BE2C (cell line): ENCODE data around the gene ATAD3C.

ENCODE experiments used
- DNase-seq: peaks from one replicate; pipeline ENCODE4 v3.0.0-alpha.2; 2020
- H3K27me3 ChIP-seq: fragments of 250-450 bp; sonication (Bioruptor Pico); 2 replicates; pipeline ENCODE4 v1.5.1; 2020; ENCODE audit warnings: mild to moderate bottlenecking
- H3K36me3 ChIP-seq: fragments of 250-450 bp; sonication (Bioruptor Pico); 2 replicates; pipeline ENCODE4 v1.5.1; 2020; ENCODE audit warnings: mild to moderate bottlenecking
- H3K4me1 ChIP-seq: fragments of 250-450 bp; sonication (Bioruptor Pico); 2 replicates; pipeline ENCODE4 v1.5.1; 2020
- H3K4me3 ChIP-seq: 2 replicates; pipeline ENCODE4 v1.5.1; 2011; ENCODE audit warnings: low read depth, low read length
- H3K9me3 ChIP-seq: fragments of 250-450 bp; sonication (Bioruptor Pico); 2 replicates; pipeline ENCODE4 v1.5.1; 2020
- TF ChIP-seq, protein P1 (sequence below): IDR thresholded peaks from 2 replicates; pipeline ENCODE4 v1.5.1; 2012; ENCODE audit warnings: mild to moderate bottlenecking, low read depth, low read length

Gene ATAD3C

DNA sequence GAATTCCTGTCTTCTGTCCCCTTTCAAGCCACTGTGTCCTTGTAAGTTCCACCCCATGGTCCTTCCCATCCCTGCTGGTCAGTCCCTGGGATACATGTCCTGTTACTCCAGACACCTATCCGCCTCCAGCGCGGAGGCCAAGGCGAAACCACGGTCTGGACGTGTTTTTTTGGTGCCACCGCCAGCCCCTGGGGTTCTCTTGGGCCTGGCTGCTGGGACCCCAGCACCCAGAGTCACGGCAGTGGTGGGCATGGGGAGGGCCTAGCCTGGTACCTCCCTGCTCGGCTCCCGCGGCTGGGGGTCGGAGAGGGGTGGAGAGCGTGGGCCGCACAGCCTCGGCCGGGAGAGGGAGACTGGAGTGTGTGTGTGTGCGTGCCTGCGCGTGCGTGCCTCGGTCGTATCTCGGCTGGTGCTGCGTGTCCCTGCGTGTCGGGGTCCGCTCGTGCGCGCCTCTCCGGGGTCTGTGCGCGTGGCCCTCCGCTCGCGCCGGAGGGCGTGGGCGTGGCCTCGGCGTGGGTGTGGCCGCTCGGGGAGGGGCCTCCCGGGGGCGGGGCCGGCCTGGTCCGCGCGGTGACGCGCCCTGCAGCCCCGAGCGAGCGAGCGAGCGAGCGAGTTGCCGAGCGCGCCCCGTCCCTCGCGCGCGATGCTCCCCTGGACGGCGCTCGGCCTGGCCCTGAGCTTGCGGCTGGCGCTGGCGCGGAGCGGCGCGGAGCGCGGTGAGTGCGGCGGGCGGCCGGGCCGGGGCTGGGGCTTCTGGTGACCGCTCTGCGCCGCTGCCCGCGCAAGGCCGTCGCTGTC is 14.2 kb upstream of the ATAD3C start, which contains the start of gene VWA1:
VWA1 (plus strand) TSS at position 585 of the 798 bp plus-strand sequence; CDS start at position 644, 59 bp downstream.
- Histone ChIP-seq H3K4me3 (peak within 1 kb of the TSS; percentile 58), H3K4me1 (peaks cover 46% of the 10 kb centered on the region), H3K27me3 (no peaks in the 10 kb centered on the region), H3K36me3 (no peaks in the 10 kb centered on the region), H3K9me3 (no peaks in the 10 kb centered on the region)
- TF ChIP-seq, protein P1, sequence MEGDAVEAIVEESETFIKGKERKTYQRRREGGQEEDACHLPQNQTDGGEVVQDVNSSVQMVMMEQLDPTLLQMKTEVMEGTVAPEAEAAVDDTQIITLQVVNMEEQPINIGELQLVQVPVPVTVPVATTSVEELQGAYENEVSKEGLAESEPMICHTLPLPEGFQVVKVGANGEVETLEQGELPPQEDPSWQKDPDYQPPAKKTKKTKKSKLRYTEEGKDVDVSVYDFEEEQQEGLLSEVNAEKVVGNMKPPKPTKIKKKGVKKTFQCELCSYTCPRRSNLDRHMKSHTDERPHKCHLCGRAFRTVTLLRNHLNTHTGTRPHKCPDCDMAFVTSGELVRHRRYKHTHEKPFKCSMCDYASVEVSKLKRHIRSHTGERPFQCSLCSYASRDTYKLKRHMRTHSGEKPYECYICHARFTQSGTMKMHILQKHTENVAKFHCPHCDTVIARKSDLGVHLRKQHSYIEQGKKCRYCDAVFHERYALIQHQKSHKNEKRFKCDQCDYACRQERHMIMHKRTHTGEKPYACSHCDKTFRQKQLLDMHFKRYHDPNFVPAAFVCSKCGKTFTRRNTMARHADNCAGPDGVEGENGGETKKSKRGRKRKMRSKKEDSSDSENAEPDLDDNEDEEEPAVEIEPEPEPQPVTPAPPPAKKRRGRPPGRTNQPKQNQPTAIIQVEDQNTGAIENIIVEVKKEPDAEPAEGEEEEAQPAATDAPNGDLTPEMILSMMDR = no peak; the same call in 1 of the 2 replicates
- peak; percentile 88 for DNase-seq

DNA sequence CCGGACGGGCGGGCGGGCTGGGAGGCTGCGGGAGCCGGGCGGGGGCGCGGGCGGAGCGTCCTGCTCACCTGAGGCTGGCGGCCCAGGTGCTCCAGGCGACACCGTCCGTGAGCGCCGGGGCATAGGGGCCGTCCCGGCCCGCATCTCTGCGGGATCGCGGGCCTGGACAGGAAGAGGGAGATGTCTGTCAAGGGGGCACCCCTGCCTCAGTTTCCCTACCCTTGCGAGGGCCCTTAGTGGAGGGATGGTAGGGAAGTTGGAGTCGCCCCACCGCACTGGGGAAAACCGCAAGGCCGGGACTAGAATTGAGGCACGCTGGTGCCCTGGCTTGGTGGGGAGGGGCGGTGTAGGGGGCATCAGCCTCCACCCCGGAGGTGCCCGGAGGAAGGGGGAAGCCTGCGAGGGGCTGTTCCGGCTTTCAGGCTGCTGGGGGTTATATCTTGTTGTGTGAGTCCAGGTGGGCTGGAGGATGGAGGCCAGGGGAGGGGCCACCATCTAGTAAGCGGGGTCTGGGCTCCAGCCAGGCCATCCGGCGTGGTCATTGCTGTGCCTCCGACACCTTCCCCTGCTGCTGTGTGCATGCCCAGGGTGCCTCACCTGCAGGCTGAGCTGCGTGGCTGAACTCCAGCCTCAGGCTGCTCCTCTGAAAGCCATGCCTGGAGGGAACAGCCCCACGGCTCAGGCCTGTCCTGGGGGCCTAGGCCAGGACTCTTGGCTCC is 13.4 kb upstream of the ATAD3C start:
- TF ChIP-seq, protein P1 = no peak
- H3K9me3 ChIP-seq = no peaks in the 10 kb centered on the region
- no peaks in the 10 kb centered on the region for H3K36me3 ChIP-seq
- peak overlapping the region; percentile 58 for H3K4me3 ChIP-seq
- peaks cover 41% of the 10 kb centered on the region for H3K4me1 ChIP-seq
- DNase-seq = peak; percentile 20
- H3K27me3 ChIP-seq = no peaks in the 10 kb centered on the region

DNA sequence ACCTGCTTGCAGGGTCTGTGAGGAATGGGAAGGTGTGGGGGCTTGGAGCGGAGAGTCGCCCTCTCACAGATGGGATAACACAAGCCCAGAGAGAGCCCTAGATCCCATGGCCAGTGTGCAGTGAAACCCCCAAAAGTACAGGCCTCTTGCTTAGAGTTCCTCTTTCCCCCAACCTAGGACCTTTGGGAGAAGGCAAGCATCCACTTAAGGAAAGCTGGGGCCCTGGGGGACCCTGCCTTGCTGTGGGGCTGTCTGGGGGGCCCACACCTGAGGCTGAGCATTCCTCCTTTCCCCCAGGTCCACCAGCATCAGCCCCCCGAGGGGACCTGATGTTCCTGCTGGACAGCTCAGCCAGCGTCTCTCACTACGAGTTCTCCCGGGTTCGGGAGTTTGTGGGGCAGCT is 12.9 kb upstream of the ATAD3C start:
- Histone ChIP-seq H3K27me3 (no peaks in the 10 kb centered on the region), H3K9me3 (no peaks in the 10 kb centered on the region), H3K4me3 (peak overlapping the region; percentile 58), H3K4me1 (peaks cover 38% of the 10 kb centered on the region), H3K36me3 (no peaks in the 10 kb centered on the region)
- DNase-seq = no peak
- TF ChIP-seq, protein P1 = no peak

DNA sequence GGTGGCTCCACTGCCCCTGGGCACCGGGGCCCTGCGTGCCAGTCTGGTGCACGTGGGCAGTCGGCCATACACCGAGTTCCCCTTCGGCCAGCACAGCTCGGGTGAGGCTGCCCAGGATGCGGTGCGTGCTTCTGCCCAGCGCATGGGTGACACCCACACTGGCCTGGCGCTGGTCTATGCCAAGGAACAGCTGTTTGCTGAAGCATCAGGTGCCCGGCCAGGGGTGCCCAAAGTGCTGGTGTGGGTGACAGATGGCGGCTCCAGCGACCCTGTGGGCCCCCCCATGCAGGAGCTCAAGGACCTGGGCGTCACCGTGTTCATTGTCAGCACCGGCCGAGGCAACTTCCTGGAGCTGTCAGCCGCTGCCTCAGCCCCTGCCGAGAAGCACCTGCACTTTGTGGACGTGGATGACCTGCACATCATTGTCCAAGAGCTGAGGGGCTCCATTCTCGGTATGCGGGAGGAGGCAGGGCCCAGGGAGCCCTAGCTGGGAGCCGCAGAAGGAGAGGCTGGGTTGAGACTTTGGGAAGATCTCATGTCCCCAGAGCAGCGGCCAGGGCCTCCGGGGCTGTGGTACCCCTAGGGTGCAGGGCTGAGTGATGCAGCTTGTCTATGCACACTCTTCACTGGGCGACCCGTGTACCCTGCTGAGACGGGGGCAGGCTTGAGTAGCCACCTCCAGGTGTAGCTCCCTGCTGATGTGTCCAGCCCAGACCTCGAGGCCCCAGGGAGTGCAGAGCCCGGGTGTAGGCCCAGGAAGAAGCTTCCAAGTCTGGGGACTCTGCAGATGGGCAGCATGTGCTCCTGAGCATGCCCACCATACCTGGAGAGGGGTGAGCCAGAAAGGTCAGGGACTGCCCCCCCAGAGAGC is 12.2 kb upstream of the ATAD3C start:
- TF ChIP-seq, protein P1 = no peak
- Histone ChIP-seq H3K9me3 (no peaks in the 10 kb centered on the region), H3K27me3 (no peaks in the 10 kb centered on the region), H3K4me1 (peaks cover 32% of the 10 kb centered on the region), H3K36me3 (no peaks in the 10 kb centered on the region), H3K4me3 (no peak overlapping the region)
- DNase-seq = no peak

GRCh38 chr1:1437904-1438376 is 11.5 kb upstream of the ATAD3C start:
- no peak overlapping the region for H3K4me3 ChIP-seq
- H3K9me3 ChIP-seq = no peaks in the 10 kb centered on the region
- no peaks in the 10 kb centered on the region for H3K36me3 ChIP-seq
- peaks cover 25% of the 10 kb centered on the region for H3K4me1 ChIP-seq
- TF ChIP-seq, protein P1 = no peak
- DNase-seq = peak; percentile 38
- no peaks in the 10 kb centered on the region for H3K27me3 ChIP-seq
